GM18873 (cell line): ENCODE measurements around the gene PLP2.

Experiments used
- ATAC-seq: cut with Tn5 transposase; IDR thresholded peaks from one replicate; pipeline ENCODE4 v1.9.1; 2021; ENCODE audit warnings: mild to moderate bottlenecking, moderate library complexity, moderate number of reproducible peaks; ENCODE audit not compliant: unreplicated experiment, low FRiP score

The PLP2 gene

DNA sequence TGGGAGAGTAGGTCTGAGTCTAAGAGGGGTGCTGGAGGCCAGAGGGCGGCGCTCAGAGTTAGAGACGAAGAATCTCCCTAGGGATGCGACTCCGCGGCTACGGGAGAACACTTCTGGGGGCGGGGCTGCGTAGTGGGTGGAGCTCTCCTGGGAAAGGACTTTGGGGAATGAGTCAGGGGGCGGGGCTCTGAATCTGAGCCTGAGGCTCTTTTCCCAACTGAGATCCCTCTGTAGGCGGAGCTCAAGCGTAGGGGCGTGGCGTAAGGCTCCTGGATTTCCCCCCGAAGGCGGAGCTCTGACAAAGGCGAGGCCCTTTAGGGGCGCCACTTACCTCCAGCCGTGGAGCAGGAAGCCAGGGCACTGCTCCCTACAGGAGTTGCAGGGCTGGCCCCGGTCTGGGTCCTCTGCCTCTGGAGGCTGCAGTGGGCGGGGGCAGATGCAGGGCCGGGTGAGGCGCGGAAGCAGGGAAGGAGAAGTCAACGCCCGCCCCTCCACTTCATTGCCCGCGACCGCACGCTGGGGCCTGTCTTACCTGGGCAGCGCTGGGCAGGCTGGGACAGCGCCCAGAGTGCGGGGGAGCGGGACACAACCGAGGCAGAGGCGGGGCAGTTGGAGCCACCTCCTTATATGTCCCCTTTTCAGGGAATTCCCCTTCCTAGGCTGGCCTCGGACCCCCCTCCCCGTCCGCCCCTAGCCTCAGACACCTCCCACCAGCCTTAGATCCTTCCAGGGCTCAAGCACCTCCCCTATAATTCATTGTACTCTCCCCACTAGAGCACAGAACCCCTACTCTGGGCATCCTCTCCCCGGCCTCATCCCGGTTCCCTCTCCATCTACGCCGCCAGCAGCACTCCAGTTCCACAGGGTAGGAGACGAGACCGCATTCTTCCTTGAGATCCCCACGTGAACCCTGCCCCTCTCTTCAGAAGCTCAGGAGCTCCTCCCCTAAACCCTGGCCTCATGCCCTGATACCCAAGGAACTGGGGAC is 12.9 kb downstream of the PLP2 start:
- ATAC-seq = no peak

DNA sequence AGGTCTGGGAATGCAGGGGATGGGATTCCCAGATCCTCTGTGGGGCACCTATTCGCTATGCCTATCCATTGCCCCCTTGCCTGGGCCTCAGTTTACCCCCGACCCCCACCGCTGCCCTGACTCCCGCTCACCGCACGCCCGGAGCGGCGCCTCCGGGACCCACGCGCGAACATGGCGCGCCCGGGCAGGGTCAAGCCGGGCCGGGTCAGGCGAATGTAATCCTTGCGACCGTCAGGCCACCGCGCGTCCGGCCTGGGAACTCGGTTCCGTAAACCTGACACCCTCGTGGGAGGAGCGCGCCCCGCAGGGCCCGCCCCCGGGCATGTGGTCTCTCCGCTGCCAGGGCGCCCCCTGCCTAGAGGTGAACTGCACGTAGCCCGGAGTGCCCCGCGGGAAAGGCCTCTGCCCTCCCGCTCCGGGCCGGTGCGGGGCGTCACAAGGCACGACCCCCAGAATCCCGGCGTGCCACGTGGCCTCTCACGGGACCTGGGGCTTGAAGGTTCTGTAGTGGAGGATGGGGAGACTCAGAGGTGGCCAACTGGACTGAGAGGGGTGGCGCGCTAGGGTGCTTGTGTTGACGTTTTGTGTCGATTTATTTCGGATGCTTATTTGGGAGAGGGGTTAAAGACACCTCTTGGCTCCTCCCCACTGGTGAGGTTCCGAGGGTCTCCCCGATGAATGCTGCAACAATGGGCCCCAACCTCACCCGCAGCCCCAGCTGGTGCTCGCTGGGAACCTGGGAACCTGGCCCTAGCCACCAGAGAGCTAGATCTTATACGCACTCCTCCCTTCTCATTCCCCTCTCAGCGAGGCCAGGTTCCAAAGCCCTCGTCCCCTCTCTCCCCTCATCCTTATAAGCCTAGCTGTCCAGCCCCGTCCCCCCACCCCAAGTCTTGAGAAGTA is 14.7 kb downstream of the PLP2 start, which contains the start of gene PRICKLE3:
Gene PRICKLE3, minus strand, starts transcription at position 249 of the 903 bp plus-strand sequence. Its CDS starts 76 bp downstream, at position 173.
- no peak for ATAC-seq

- no peak for ATAC-seq
Measured at GRCh38 chrX:49187028-49187394, 15.3 kb downstream of the PLP2 start.

DNA sequence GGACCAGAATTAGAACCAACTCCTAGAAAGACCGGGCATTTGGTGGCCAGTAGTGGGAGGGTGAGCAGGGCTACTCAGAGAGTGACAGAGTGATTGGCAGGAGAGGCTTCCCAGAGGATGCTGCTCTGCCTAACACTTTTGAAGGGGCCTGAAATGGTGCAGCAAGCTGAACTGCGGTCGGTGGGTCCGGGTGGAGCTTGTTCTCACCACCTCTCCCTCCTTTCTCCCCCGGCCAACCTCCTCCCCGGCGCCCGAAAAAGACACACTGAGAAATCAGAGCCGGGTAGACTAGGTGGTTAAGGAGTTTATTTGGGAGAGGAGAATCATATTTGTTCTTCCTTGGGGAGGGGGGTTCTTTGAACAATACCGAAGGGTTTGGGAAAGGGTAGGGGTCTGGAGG is 15.8 kb downstream of the PLP2 start:
- ATAC-seq = no peak

DNA sequence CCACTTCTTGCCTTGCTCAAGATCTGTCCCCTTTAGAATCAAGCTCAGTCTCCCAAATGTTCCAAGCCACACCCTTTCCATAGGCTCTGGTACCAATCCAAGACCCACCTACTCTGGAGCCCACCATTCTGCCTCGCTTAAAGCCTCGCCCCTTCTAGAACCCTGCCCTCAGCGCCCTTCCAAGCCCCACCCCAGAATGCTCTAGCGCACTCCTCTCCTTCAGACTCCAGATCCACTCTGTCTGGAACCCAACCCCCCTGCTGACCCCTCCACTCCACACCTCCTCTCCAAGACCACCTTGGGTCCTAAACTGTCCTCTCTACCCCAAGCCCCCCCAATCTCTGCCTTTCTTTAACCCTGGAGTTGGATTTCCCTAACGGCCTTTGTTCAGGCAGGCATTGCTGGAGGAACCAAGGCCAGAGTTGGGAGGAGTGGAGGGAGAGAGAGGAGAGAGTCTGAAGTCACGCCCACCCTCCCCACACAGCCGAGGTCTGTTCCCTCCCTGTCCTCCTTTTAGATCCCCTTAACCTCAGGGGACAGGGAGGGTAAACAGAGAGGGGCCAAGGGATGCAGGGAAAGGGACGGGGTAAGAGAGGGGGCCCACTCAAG is 16.9 kb downstream of the PLP2 start:
- no peak for ATAC-seq

DNA sequence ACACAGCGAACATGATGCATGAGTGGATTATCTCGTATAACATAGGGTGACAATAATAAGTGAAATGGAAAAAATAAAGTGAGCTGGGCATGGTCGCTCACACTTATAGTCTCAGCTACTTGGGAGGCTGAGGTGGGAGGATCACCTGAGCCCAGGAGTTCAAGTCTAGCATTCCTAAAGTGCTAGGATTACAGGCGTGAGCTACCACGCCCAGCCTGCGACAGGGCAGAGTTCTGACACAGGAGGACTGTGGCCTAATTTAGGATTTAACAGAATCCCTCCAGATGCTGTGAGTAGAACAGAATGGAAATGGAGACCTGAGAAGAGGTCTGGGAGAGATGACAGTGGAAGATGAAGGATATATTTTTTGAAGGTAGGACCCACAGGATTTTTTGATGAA is 17.9 kb downstream of the PLP2 start:
- no peak for ATAC-seq

DNA sequence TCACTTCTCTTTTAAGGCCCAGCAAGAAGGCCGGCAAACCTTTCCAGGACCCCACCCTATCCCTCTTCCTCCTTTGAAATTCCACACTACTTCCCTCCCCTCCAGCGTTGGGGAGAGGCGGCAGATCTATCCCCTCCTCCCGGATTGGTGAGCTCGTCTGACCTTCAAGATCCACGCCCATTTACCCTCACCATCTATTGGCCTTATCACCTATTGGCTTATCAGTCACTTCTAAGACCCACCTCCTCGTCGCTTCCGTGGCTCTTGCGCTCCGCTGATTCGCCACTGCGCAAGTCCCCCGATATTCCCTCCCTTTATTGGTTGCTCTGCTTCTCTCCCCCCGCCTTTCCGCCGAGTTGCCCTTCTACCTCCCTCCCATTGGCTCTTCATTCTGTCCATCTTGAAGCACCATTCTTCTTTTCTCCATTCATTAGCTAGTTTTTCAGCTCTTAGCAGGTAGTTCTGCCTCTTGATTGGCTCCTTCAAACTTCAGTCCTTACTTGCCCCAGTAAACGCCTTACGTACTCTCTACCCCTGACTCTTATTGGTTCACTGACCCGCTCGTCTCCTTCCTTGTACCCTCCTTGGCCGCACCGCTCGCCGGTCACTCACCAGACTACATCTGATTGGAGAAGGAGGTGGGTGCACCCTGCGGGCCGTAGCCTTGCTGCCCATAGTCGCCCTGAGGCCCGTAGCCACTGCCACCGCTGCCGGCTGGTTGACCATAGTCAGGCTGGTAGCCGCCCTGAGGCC is 19.3 kb downstream of the PLP2 start:
- peak; percentile 88 for ATAC-seq

DNA sequence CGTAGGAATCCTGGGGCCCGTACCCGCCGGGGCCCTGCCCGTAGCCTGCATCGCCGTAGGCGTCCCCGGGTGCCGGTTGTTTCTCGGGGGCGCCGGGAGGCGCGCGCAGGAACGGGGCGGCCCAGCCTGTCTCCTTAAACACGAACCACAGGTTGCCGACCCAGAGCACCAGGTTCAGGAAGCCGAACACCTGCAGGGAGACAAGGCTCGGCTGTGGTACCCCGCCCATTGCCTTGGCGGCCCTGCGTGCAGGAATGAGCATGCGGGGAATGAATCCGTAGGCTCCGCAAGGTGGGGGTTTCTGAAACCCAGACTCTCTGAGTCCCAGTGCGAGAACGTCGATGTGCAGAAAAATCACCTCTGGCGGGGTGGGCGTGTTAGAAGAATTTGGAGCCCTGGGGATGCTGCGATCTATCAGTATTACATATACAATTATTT is 19.9 kb downstream of the PLP2 start:
- no peak for ATAC-seq

DNA sequence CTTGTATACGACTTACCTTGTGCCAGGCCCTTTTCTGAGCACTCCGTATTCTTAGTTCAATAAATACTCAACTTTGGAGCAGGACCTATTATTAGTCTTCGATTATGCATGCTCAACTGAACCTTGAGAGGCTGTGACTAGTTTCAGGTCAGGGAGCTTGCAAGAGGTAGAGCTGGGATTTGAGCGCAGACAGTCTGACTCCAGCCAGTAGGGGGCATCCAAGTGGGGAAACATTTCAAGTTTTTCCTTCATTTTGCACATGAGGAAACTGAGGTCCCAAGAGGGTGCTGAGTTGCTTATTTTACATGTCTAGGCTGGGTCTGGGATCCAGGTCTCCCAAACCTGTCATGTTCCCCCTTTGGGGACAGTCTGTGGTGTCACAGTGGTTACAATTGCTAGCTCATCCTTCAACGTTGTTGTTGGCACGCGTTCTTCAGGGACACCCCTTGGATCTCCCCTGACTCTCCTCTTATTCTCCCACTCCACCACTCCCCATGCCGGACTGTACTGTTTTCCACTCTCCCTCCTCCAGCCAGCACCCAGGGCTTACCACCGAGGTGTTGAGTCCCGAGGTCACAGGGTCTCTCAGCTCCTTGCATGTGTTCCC is 21.1 kb downstream of the PLP2 start:
- ATAC-seq = no peak

GRCh38 chrX:49193542-49193964 is 21.9 kb downstream of the PLP2 start:
- ATAC-seq = no peak

DNA sequence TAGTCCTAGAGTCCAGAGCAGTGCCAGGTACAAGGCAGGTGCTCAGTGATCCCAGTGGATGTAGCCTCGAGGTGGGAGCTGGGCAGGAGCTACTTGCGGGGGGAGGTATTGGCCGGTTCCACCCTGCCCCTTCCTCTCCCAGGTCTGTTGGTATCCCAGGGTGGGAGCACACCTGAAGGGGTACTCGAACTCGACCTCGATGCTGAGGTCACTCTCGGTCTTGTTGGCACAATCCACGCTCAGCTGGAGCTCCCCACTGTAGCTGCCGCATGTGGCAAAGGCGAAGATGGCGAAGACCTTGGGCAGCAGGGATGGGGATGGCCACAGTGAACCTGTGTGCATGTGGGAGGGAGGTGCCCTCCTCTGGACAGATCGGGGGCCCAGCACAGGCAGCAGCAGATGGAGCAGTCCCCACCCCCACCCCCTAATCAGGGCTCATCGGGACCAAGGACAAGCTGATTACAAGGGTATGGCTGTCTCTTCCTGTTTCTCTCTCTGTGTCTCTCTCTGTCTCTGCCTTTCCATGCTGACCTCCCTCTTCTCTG is 25.9 kb downstream of the PLP2 start:
- ATAC-seq = no peak

- no peak for ATAC-seq
Measured at GRCh38 chrX:49198540-49199314, 27.0 kb downstream of the PLP2 start.

GRCh38 chrX:49199315-49199595 is 27.6 kb downstream of the PLP2 start:
- no peak for ATAC-seq

GRCh38 chrX:49199906-49200771 is 28.4 kb downstream of the PLP2 start, which contains the start of gene SYP:
SYP (minus strand) TSS chrX:49200193; CDS start chrX:49200186, 7 bp downstream.
- ATAC-seq = peak; percentile 86

DNA sequence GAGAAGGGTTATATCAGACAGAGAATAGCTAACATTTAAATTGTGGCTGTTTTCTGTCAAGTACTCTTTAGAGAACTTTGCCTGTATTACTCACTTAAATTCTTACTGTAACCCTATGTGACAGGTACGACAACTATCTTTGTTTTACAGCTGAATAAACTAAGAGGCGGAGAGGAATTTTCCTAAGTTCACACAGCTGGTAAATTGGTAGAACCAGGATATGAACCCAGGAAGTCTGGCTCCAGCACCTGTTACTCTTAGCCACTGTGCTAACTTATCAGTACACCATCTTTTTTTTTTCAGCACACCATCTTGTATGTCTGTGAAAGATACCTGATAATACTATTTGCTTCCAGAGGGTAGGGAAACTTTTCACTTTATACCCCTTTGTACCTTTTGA is 30.3 kb downstream of the PLP2 start:
- no peak for ATAC-seq

DNA sequence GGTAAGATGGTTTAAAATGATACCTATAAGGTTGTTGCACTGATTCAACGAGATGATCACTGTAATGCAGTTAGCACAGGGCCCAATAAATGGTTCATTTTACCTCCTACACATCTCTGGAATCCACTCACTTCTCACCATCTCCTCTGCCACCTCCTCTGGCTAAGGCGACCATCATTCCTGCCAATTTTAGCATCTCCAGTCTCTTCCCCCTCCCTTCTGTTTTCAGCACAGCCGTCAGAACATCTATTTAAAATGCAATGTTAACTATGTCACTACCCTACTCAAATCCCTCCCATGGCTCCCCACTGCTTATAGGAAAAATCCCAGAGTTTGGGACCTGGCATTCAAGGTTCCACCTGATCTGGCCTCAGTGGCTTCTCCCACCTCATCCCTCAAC is 31.8 kb downstream of the PLP2 start:
- no peak for ATAC-seq

DNA sequence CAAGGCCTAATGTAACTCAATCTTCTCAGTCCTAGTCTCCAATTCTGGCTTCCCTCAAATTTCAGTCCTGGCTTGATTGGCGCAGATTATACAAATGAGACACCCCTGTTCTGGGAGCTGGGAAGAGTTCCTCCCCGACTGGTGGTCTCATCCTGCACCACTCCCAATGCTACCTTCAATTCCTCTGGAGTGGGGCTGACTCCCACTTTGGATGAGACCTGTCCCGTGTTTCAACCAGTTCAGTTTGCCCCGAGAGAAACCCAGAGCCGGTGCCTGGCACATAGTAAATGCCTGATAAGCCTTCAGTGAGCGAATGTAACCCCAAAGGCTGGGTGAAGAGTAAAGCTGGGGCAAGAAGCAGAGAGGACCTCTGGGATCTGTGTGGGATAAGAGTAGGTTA is 32.3 kb downstream of the PLP2 start:
- ATAC-seq = no peak

DNA sequence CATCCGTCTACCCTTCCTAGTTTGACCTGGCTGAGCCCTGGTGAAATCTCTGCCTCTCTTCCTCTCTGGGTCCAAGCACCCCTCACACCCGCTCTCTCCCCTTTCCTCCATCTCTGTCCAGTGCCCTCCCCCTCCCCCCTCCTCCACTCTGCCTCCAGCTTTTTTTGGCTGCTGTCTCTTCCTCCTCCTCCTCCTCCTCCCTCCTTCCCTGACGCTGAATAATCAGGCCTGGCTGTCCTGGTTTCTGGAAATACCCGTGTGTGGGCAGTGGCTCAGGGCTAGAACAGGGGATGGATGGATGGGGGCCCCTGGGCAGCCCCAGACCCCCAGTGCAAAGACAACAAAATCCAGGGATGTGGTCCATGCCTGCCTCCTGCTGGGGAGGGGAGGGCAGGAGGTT is 33.0 kb downstream of the PLP2 start:
- ATAC-seq = no peak
